IMR-90 (cell line): ENCODE data around the gene OXSR1. TPM values are rescaled to one million over a fixed set of nuclear protein-coding genes. Genes with fewer than 3 reads are reported as not detected.

Experiments
- ATAC-seq: fragments of 200-7000 bp; cut with Tn5 transposase; 2 replicates; pipeline ENCODE4 v1.9.1; 2020; ENCODE audit warnings: low read depth, mild to moderate bottlenecking, moderate library complexity
- BruUV-seq: library from RNA; stranded (reverse); fragments of 400-500 nt; replicated peaks from 2 replicates; lab custom pipeline; 2021; lab: Mats Ljungman, UMichigan
- CTCF ChIA-PET: fragments of 300-600 bp; formaldehyde crosslinking; extraction: SDS; loops from one replicate; lab custom pipeline; 2021; ENCODE audit warnings: antibody characterized with exemption; lab: Yijun Ruan, JAX
- POLR2A ChIA-PET: fragments of 300-600 bp; sonication (Branson Sonifier 250); formaldehyde crosslinking; loops from one replicate; lab custom pipeline; 2022; ENCODE audit warnings: antibody characterized with exemption; ENCODE audit not compliant: unreplicated experiment; lab: Charles Lee
- DNase-seq: peaks from one replicate; pipeline ENCODE4 v3.0.0; 2013
- H2AFZ ChIP-seq: replicated peaks from 2 replicates; pipeline ENCODE3; 2013; ENCODE audit warnings: low read length, mild to moderate bottlenecking; ENCODE audit not compliant: poor library complexity
- H2AK5ac ChIP-seq: 2 replicates; pipeline ENCODE4 v1.6.1; 2013; ENCODE audit warnings: low read depth, low read length, inconsistent platforms
- H2AK9ac ChIP-seq: replicated peaks from 2 replicates; pipeline ENCODE3; 2013; ENCODE audit warnings: mild to moderate bottlenecking, low read depth, low read length, moderate library complexity; ENCODE audit not compliant: poor library complexity
- H2BK120ac ChIP-seq: 2 replicates; pipeline ENCODE4 v1.6.1; 2013; ENCODE audit warnings: low read depth, low read length, inconsistent platforms
- H2BK15ac ChIP-seq: 3 replicates; pipeline ENCODE4 v1.6.1; 2013; ENCODE audit warnings: low read depth, low read length, inconsistent platforms
- H2BK20ac ChIP-seq: 2 replicates; pipeline ENCODE4 v1.6.1; 2013; ENCODE audit warnings: low read depth, mild to moderate bottlenecking, inconsistent platforms, low read length, moderate library complexity
- H2BK5ac ChIP-seq: 2 replicates; pipeline ENCODE4 v1.6.1; 2013; ENCODE audit warnings: mild to moderate bottlenecking, low read depth, low read length, inconsistent platforms; ENCODE audit not compliant: poor library complexity, severe bottlenecking
- H3K14ac ChIP-seq: replicated peaks from 2 replicates; pipeline ENCODE4 v1.6.1; 2013; ENCODE audit warnings: low read depth, low read length, inconsistent platforms
- H3K18ac ChIP-seq: 2 replicates; pipeline ENCODE4 v1.6.1; 2013; ENCODE audit warnings: low read depth, low read length, control low read depth
- H3K23ac ChIP-seq: 2 replicates; pipeline ENCODE4 v1.6.1; 2013; ENCODE audit warnings: low read depth, low read length, inconsistent platforms
- H3K27ac ChIP-seq: 2 replicates; pipeline ENCODE4 v1.5.1; 2013; ENCODE audit warnings: mild to moderate bottlenecking, control low read depth, low read length; ENCODE audit not compliant: insufficient read depth
- H3K27me3 ChIP-seq: 2 replicates; pipeline ENCODE4 v1.6.1; 2013; ENCODE audit warnings: low read length; ENCODE audit not compliant: control insufficient read depth, insufficient read depth
- H3K36me3 ChIP-seq: 2 replicates; pipeline ENCODE4 v1.6.1; 2013; ENCODE audit warnings: low read length, mixed read lengths; ENCODE audit not compliant: control insufficient read depth, insufficient read depth
- H3K4ac ChIP-seq: 2 replicates; pipeline ENCODE4 v1.6.1; 2013; ENCODE audit warnings: low read depth, low read length, inconsistent platforms
- H3K4me1 ChIP-seq: 2 replicates; pipeline ENCODE4 v1.6.1; 2013; ENCODE audit warnings: low read length, mixed read lengths; ENCODE audit not compliant: control insufficient read depth, insufficient read depth
- H3K4me2 ChIP-seq: 2 replicates; pipeline ENCODE4 v1.6.1; 2013; ENCODE audit warnings: low read depth, mild to moderate bottlenecking, control low read depth, low read length, moderate library complexity
- H3K4me3 ChIP-seq: 2 replicates; pipeline ENCODE4 v1.5.1; 2013; ENCODE audit warnings: low read depth, mild to moderate bottlenecking, control low read depth, low read length, moderate library complexity; ENCODE audit not compliant: insufficient read depth
- H3K56ac ChIP-seq: 2 replicates; pipeline ENCODE4 v1.6.1; 2013; ENCODE audit warnings: low read length, inconsistent platforms; ENCODE audit not compliant: insufficient read depth; ENCODE audit errors: extremely low read depth
- H3K79me1 ChIP-seq, 2 experiments: 2 replicates each; pipeline ENCODE4 v1.6.1; 2013; ENCODE audit warnings: low read length in 2 of 2, inconsistent platforms in 1 of 2, low read depth in 1 of 2
- H3K9ac ChIP-seq: 2 replicates; pipeline ENCODE4 v1.6.1; 2013; ENCODE audit warnings: low read depth, low read length, control low read depth
- H3K9me1 ChIP-seq: 2 replicates; pipeline ENCODE4 v1.6.1; 2013; ENCODE audit warnings: low read length, inconsistent platforms; ENCODE audit not compliant: insufficient read depth
- H3K9me3 ChIP-seq: 2 replicates; pipeline ENCODE4 v1.6.1; 2013; ENCODE audit warnings: low read length; ENCODE audit not compliant: control insufficient read depth, insufficient read depth
- H4K20me1 ChIP-seq: 2 replicates; pipeline ENCODE4 v1.6.1; 2013; ENCODE audit warnings: low read length, inconsistent platforms; ENCODE audit not compliant: insufficient read depth
- H4K5ac ChIP-seq: 2 replicates; pipeline ENCODE4 v1.6.1; 2013; ENCODE audit warnings: mild to moderate bottlenecking, low read depth, low read length, control low read depth
- H4K8ac ChIP-seq, 2 experiments: 2 replicates each; pipeline ENCODE4 v1.6.1; 2013; ENCODE audit warnings: low read depth in 2 of 2, low read length in 2 of 2, control low read depth in 1 of 2, inconsistent platforms in 1 of 2
- H4K91ac ChIP-seq: 2 replicates; pipeline ENCODE4 v1.6.1; 2013; ENCODE audit warnings: low read depth, low read length, inconsistent platforms; ENCODE audit not compliant: insufficient read depth
- BHLHE40 ChIP-seq: fragments of 150-350 bp; IDR thresholded peaks from 2 replicates; pipeline ENCODE4 v1.6.1; 2016; ENCODE audit warnings: mild to moderate bottlenecking, low read depth, low read length
- CEBPB ChIP-seq: IDR thresholded peaks from 2 replicates; pipeline ENCODE4 v1.6.1; 2012; ENCODE audit warnings: low read depth, low read length, improper control_type of control experiment
- CHD1 ChIP-seq: IDR thresholded peaks from 2 replicates; pipeline ENCODE4 v1.6.1; 2012; ENCODE audit warnings: low read depth, low read length, improper control_type of control experiment
- FOS ChIP-seq: fragments of 150-350 bp; IDR thresholded peaks from 2 replicates; pipeline ENCODE4 v1.6.1; 2016; ENCODE audit warnings: low read depth, low read length
- MAFK ChIP-seq: IDR thresholded peaks from 2 replicates; pipeline ENCODE4 v1.6.1; 2012; ENCODE audit warnings: low read depth, low read length, improper control_type of control experiment
- NFE2L2 ChIP-seq: fragments of 150-350 bp; IDR thresholded peaks from 2 replicates; pipeline ENCODE4 v1.6.1; 2016; ENCODE audit warnings: low read depth, mild to moderate bottlenecking, low read length
- POLR2A ChIP-seq: IDR thresholded peaks from 2 replicates; pipeline ENCODE4 v1.6.1; 2012; ENCODE audit warnings: mild to moderate bottlenecking, low read depth, low read length
- RAD21 ChIP-seq: IDR thresholded peaks from 2 replicates; pipeline ENCODE4 v1.6.1; 2012; ENCODE audit warnings: low read length, improper control_type of control experiment
- RCOR1 ChIP-seq: IDR thresholded peaks from 2 replicates; pipeline ENCODE4 v1.6.1; 2012; ENCODE audit warnings: mild to moderate bottlenecking, low read length, improper control_type of control experiment; ENCODE audit not compliant: insufficient replicate concordance
- SMC3 ChIP-seq: fragments of 150-350 bp; IDR thresholded peaks from 2 replicates; pipeline ENCODE4 v1.6.1; 2016; ENCODE audit warnings: low read depth, mild to moderate bottlenecking, antibody characterized with exemption, low read length, moderate library complexity
- WGBS, 2 experiments: methylation state at CpG; one replicate each; pipeline versions ENCODE4 v1.1.5 to v1.1.7; 2013; ENCODE audit warnings: missing lambda C conversion rate in 2 of 2; ENCODE audit not compliant: insufficient read length in 1 of 2; ENCODE audit errors: extremely low coverage in 2 of 2; 5-methylcytosine and 5-hydroxymethylcytosine counted together
- dilution Hi-C: fragments of 300-500 bp; cut with HindIII; formaldehyde crosslinking; loops from one replicate; pipeline ENCODE4 v1.14.3; 2018; ENCODE audit warnings: low sequenced_read_pairs; ENCODE audit not compliant: unreplicated experiment
- in situ Hi-C: fragments of 300-500 bp; cut with MboI; formaldehyde crosslinking; loops from 3 replicates; pipeline ENCODE4 v1.14.3; 2019; ENCODE audit warnings: low sequenced_read_pairs, inconsistent platforms, mixed read lengths
- intact Hi-C: fragments of 100-400 bp; cut with micrococcal nuclease; formaldehyde crosslinking; loops from 2 replicates; pipeline ENCODE4 v1.10.0; 2022
- polyA plus RNA-seq, 3 experiments: library from polyadenylated mRNA; depleted of rRNA; stranded (reverse); fragments of >200 nt; gene quantifications; 2 replicates each; pipeline ENCODE4 v1.2.3, GENCODE V29; 2012; ENCODE audit warnings: low replicate concordance in 1 of 3
- total RNA-seq: library from RNA; depleted of rRNA; stranded (reverse); fragments of >200 nt; gene quantifications from 2 replicates; pipeline ENCODE4 v1.2.3, GENCODE V29; 2012
- TF ChIP-seq, protein P1 (sequence below): fragments of 150-350 bp; IDR thresholded peaks from 2 replicates; pipeline ENCODE4 v1.6.1; 2017; ENCODE audit warnings: mild to moderate bottlenecking, antibody characterized with exemption, low read length, low read depth

The OXSR1 gene
- total and polyA plus RNA-seq, 2 of the 4 experiments (the other 2 are of a cell fraction), result 32.9 to 37.6 TPM

GRCh38 chr3:38139191-38139590 lies 26.1 kb upstream of the OXSR1 start:
- Histone ChIP-seq H3K4ac (peak overlapping the region; percentile 95), H2AFZ (peak overlapping the region; percentile 96), H3K27ac (peak overlapping the region; percentile 93), H4K20me1 (no peaks in the 10 kb centered on the region), H3K4me2 (peak overlapping the region; percentile 98), H3K14ac (peak overlapping the region; percentile 97), H3K9me3 (no peaks in the 10 kb centered on the region), H4K5ac (peak overlapping the region; percentile 89), H3K4me1 (peaks cover 13% of the 10 kb centered on the region), H3K4me3 (peak overlapping the region; percentile 96), H3K9me1 (peaks cover 24% of the 10 kb centered on the region), H3K79me1 (peaks cover 30 to 65% of the 10 kb centered on the region in 2 experiments), H3K56ac (peak overlapping the region; percentile 56; the same call in 1 of the 2 replicates), H3K9ac (peak overlapping the region; percentile 95), H3K18ac (peak overlapping the region; percentile 12; the same call in 1 of the 2 replicates), H2AK9ac (peak overlapping the region; percentile 89), H3K36me3 (peaks cover 19% of the 10 kb centered on the region), H3K27me3 (no peaks in the 10 kb centered on the region), H2BK120ac (no peak overlapping the region), H2BK20ac (no peak overlapping the region), H2AK5ac (peak overlapping the region; percentile 21; the same call in 1 of the 2 replicates), H4K91ac (no peak overlapping the region), H4K8ac (peak overlapping the region; percentile 90 to 99; a peak in 3 of 4 replicates), H2BK5ac (no peak overlapping the region), H3K23ac (peak overlapping the region; percentile 66), H2BK15ac (no peak overlapping the region)
- dilution Hi-C loops (no loop called here), intact Hi-C loops (loop anchor here (2.0 kb wide), 1 partner anchor 58 kb away; no protein-coding TSS in a partner anchor), in situ Hi-C loops (loop anchor here (10.0 kb wide), 1 partner anchor 346 kb away; no protein-coding TSS in a partner anchor)
- 35% methylated on average over 2 of the region's 8 CpGs; no CpG with 5 or more reads in 1 of the 2 experiments for WGBS, 2 experiments
- TF ChIP-seq MAFK, result no peak
- TF ChIP-seq FOS, result no peak
- TF ChIP-seq, protein P1, sequence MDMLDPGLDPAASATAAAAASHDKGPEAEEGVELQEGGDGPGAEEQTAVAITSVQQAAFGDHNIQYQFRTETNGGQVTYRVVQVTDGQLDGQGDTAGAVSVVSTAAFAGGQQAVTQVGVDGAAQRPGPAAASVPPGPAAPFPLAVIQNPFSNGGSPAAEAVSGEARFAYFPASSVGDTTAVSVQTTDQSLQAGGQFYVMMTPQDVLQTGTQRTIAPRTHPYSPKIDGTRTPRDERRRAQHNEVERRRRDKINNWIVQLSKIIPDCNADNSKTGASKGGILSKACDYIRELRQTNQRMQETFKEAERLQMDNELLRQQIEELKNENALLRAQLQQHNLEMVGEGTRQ, result no peak
- TF ChIP-seq CHD1, result no peak
- TF ChIP-seq CEBPB, result no peak
- TF ChIP-seq RCOR1, result no peak
- no peak for TF ChIP-seq NFE2L2
- no peak for TF ChIP-seq SMC3
- no peak for TF ChIP-seq POLR2A
- no peak for TF ChIP-seq BHLHE40
- TF ChIP-seq RAD21, result no peak
- ChIA-PET POLR2A (interaction anchor here (0.8 kb wide), 1 partner anchor 26 kb away, joined by 3 read pairs; the partner anchor contains the start of gene OXSR1), CTCF (interaction anchor here (0.6 kb wide), 1 partner anchor 159 kb away, joined by 3 read pairs; no protein-coding TSS in a partner anchor)
- DNase-seq, result no peak
- no TSS peak for BruUV-seq
- no peak for ATAC-seq
